ENCODE measurements around the gene FGG. TPM values are rescaled to one million over a fixed set of nuclear protein-coding genes. Genes with fewer than 3 reads are reported as not detected.

FGG gene
- total and polyA plus RNA-seq, 2 of the 13 experiments (the other 11 are each of a cell fraction or from before 2014, with no cell fraction given), result 1,037 to 2,423 TPM

GRCh38 chr4:154559494-154560418, 52.7 kb downstream of the FGG start (continued):
- TF ChIP-seq CENPX (CRISPR knock-in tag; IDR thresholded peaks at IDR 0.05) (no peak), ZNF235 (CRISPR knock-in tag; IDR thresholded peaks at IDR 0.05; ENCODE audit: borderline replicate concordance) (no peak), PCBP2 (optimal IDR thresholded peaks at IDR 0.05; ENCODE audit: low read depth, low read length, poor library complexity, severe bottlenecking) (no peak), SIX1 (CRISPR knock-in tag; IDR thresholded peaks at IDR 0.05; ENCODE audit: borderline replicate concordance) (peak; percentile 72; the same call in 1 of the 2 replicates), CREM (IDR thresholded peaks at IDR 0.05) (peak; percentile 90), CREM (CRISPR knock-in tag; IDR thresholded peaks at IDR 0.05) (no peak), ZNF530 (CRISPR knock-in tag; IDR thresholded peaks at IDR 0.05; ENCODE audit: low read depth) (no peak), ZNF343 (CRISPR knock-in tag; IDR thresholded peaks at IDR 0.05) (no peak), RFX5 (IDR thresholded peaks at IDR 0.05; ENCODE audit: low read depth, low read length) (no peak; the same call in 1 of the 2 replicates), ATF1 (CRISPR knock-in tag; IDR thresholded peaks at IDR 0.05) (peak; percentile 49; the same call in 1 of the 2 replicates), HMG20B (CRISPR knock-in tag; conservative IDR thresholded peaks at IDR 0.05) (peak; percentile 97), FIP1L1 (IDR thresholded peaks at IDR 0.05; ENCODE audit: borderline replicate concordance, insufficient read depth, low read depth, low read length) (no peak), ZKSCAN5 (CRISPR knock-in tag; IDR thresholded peaks at IDR 0.05) (no peak), RXRA (CRISPR knock-in tag; IDR thresholded peaks at IDR 0.05) (peak; percentile 92; the same call in 1 of the 2 replicates), ARHGAP35 (CRISPR knock-in tag; IDR thresholded peaks at IDR 0.05; ENCODE audit: borderline replicate concordance) (no peak), RFX1 (IDR thresholded peaks at IDR 0.05) (no peak; the same call in 1 of the 2 replicates), ZNF484 (CRISPR knock-in tag; IDR thresholded peaks at IDR 0.05; ENCODE audit: borderline replicate concordance, low read depth) (no peak), DRAP1 (CRISPR knock-in tag; IDR thresholded peaks at IDR 0.05) (peak; percentile 84), RORA (CRISPR knock-in tag; IDR thresholded peaks at IDR 0.05) (no peak), ATF6 (CRISPR knock-in tag; conservative IDR thresholded peaks at IDR 0.05) (no peak), ARNTL (CRISPR knock-in tag; IDR thresholded peaks at IDR 0.05) (0 out of 2 replicates have a peak, but pooled peaks have one; percentile 57), KDM5A (IDR thresholded peaks at IDR 0.05; ENCODE audit: borderline replicate concordance, low read length) (no peak), ZNF225 (CRISPR knock-in tag; IDR thresholded peaks at IDR 0.05) (no peak), ZMYM3 (CRISPR knock-in tag; IDR thresholded peaks at IDR 0.05) (no peak), ZNF550 (CRISPR knock-in tag; IDR thresholded peaks at IDR 0.05; ENCODE audit: borderline replicate concordance) (no peak)
- TF ChIP-seq, protein P1, sequence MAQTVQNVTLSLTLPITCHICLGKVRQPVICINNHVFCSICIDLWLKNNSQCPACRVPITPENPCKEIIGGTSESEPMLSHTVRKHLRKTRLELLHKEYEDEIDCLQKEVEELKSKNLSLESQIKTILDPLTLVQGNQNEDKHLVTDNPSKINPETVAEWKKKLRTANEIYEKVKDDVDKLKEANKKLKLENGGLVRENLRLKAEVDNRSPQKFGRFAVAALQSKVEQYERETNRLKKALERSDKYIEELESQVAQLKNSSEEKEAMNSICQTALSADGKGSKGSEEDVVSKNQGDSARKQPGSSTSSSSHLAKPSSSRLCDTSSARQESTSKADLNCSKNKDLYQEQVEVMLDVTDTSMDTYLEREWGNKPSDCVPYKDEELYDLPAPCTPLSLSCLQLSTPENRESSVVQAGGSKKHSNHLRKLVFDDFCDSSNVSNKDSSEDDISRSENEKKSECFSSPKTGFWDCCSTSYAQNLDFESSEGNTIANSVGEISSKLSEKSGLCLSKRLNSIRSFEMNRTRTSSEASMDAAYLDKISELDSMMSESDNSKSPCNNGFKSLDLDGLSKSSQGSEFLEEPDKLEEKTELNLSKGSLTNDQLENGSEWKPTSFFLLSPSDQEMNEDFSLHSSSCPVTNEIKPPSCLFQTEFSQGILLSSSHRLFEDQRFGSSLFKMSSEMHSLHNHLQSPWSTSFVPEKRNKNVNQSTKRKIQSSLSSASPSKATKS (CRISPR knock-in tag; IDR thresholded peaks at IDR 0.05), result no peak

All from HepG2 (cell line).